MG63 (cell line): Measurements from ENCODE around the gene FAM174C. TPM values are rescaled to one million over a fixed set of nuclear protein-coding genes. Genes with fewer than 3 reads are reported as not detected.
"Not testable (repeated sequence)": the region's sequence is repeated elsewhere in the genome, so short reads cannot be mapped to it uniquely, and the experiment has no call there.

Source experiments
- DNase-seq: peaks from one replicate; pipeline ENCODE4 v3.0.0-alpha.2; 2020
- H3K27me3 ChIP-seq: fragments of 250-450 bp; sonication (Bioruptor Pico); 2 replicates; pipeline ENCODE4 v1.5.1; 2020; ENCODE audit warnings: mild to moderate bottlenecking, moderate library complexity
- H3K36me3 ChIP-seq: fragments of 250-450 bp; sonication (Bioruptor Pico); 2 replicates; pipeline ENCODE4 v1.5.1; 2020; ENCODE audit warnings: mild to moderate bottlenecking, moderate library complexity
- H3K4me3 ChIP-seq: fragments of 250-450 bp; sonication (Bioruptor Pico); 2 replicates; pipeline ENCODE4 v1.5.1; 2020; ENCODE audit warnings: mild to moderate bottlenecking, moderate library complexity
- H3K9me3 ChIP-seq: fragments of 250-450 bp; sonication (Bioruptor Pico); 2 replicates; pipeline ENCODE4 v1.5.1; 2020; ENCODE audit warnings: mild to moderate bottlenecking, moderate library complexity
- total RNA-seq: library from RNA; depleted of rRNA; stranded (reverse); fragments of >200 nt; shearing (Covaris generic); gene quantifications from 2 replicates; pipeline ENCODE4 v1.2.3, GENCODE V29; 2014; ENCODE audit warnings: low replicate concordance

Gene FAM174C
- total RNA-seq, 1 experiment from 2014 or later: 57.2 TPM

DNA sequence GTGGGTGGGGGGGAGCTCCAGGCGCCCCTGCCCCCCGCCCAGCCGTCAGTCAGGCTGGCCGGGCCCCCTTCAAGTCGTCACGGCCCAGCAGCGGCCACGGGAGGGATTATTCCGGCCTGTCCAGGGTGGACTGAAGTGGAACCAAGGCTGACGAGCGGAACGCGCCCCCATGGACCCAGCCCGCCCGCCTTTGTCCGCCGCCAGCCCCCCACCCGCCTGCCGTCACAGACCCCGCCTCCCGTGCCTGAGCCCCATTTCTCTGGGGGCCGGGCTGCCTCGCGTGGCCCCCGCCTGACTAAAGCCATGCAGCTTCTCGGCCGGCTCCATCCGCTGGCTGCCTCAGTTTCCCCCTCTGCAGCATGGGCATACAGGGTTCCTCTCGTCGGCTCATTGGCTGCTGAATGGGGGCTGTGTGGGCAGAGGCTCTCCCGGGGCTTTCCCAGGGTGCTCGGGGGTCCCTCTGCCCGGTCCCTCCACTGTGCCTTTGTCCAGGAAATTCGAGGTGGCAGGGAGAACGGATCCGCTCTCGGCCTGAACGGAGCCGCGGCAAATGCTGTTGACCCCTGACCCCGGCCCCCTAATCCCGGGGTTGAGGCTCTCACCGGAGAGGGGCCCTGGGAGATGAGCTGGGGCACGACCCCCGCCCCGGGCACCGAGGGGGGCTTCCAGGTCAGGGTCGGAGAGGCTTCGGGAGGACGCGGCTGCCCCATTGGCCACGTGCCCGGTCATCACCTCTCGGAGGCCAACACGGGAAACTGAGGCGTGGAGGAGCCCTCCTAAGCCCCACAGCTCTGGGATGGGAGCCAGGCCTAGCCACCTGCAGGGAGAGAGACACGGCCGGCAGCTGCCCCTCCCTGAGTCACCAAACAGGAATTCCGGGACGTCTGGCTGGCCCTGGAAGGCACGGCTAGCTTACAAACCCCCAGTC lies 37.7 kb downstream of the FAM174C start:
- Histone ChIP-seq H3K36me3 (no peaks in the 10 kb centered on the region), H3K4me3 (no peak overlapping the region), H3K9me3 (no peaks in the 10 kb centered on the region), H3K27me3 (no peaks in the 10 kb centered on the region)
- peak; percentile 61 for DNase-seq

GRCh38 chr19:1313695-1314613 lies 38.6 kb downstream of the FAM174C start:
- no peak overlapping the region for H3K4me3 ChIP-seq
- no peaks in the 10 kb centered on the region for H3K9me3 ChIP-seq
- H3K36me3 ChIP-seq: no peaks in the 10 kb centered on the region
- no peaks in the 10 kb centered on the region for H3K27me3 ChIP-seq
- no peak for DNase-seq

DNA sequence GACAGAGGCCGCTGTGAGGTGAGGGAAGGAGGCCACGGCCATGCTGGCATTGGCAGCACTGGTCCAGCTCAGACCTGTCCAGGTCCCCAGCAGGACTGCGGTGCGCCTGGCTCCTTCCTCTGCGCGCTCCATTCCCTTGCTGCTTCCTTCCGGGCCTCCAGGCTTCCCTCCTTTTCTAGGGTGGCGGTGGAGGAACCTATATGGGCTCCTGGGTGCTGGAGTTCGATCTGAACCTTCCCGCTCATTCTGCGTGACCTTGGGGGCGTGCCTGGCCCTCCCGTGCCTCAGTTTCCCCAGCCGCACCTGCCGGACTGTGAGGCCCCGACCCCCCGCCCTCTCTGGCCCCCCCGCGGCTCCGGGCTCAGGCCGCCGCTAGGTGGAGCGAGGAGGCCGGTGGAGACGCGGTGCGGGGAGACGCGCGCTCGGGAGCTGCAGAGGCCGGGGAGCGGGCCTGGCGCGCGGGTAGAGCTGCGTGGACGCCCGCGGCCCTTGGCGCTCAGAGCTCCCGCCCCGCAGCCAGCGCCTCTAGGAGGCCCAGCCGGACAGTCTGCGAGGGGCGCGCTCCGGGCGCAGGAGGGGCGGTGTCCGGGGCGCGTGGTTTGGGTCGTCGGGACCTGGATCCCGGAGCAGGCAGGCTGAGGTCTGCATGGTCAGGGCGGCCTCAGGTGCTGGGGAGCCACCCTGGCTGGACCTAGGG lies 40.3 kb downstream of the FAM174C start:
- Histone ChIP-seq H3K36me3 (no peaks in the 10 kb centered on the region), H3K27me3 (no peaks in the 10 kb centered on the region), H3K4me3 (no peak overlapping the region), H3K9me3 (no peaks in the 10 kb centered on the region)
- peak; percentile 62 for DNase-seq

DNA sequence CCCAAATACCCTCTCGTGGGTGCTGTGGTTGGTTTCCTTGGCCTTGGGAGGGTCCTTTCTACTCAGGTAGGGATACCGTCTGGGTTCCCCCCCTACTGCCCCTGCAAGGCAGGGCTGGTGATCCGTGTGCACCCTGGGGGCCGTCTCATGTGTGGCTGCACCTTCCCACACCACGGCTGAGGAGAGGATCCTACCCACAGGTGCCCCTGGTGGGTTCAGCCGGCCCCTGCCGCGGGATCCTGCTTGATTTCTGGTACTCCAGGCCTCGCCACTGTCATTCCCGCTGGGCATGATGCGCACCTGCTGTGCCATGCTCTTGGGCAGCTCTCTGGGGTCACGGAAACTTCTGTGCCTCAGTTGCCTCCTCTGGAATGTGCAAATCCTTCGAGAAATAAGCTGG lies 41.1 kb downstream of the FAM174C start:
- H3K4me3 ChIP-seq: no peak overlapping the region
- no peaks in the 10 kb centered on the region for H3K27me3 ChIP-seq
- DNase-seq: no peak
- no peaks in the 10 kb centered on the region for H3K9me3 ChIP-seq
- no peaks in the 10 kb centered on the region for H3K36me3 ChIP-seq

DNA sequence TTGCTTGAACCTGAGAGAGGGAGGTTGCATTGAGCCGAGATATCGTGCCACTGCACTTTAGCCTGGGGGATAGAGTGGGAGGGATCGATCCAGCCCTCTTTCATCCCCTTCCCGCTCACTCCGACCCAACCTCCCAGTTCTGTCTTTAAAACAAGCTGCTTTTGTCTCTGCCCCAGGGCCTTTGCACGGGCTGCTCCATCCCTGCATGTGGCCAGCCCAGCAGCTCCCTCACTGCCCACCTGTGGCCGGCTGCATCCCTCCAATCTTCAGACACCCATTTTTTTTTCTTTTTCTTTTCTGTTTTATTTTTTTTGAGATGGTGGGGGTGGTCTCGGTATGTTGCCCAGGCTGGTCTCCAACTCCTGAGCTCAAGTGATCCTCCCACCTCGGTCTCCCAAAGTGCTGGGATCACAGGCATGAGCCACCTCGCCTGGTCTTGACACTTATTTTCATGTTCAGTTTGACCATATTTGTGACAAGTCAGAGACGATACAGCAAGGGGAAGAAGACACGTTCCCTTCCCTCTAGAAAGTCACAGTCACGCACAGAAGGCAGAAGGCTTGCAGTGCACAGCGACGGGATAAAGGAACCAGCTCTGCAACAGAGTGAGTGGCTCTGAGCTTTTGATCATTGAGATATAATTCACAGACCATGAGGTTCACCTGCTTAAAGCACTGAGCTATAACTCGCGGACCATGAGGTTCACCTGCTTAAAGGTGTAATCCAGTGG lies 42.1 kb downstream of the FAM174C start:
- Histone ChIP-seq H3K36me3 (no peaks in the 10 kb centered on the region), H3K9me3 (no peaks in the 10 kb centered on the region), H3K4me3 (no peak overlapping the region), H3K27me3 (no peaks in the 10 kb centered on the region)
- DNase-seq: no peak

- DNase-seq: no peak
- H3K27me3 ChIP-seq: no peaks in the 10 kb centered on the region
Observed at GRCh38 chr19:1318678-1319471, 43.5 kb downstream of the FAM174C start.

GRCh38 chr19:1320282-1320650 lies 44.9 kb downstream of the FAM174C start:
- H3K9me3 ChIP-seq, H3K4me3 ChIP-seq, H3K27me3 ChIP-seq, H3K36me3 ChIP-seq, DNase-seq: not testable (repeated sequence)

More at GRCh38 chr19:1318678-1319471, 43.5 kb downstream of the FAM174C start:
- Histone ChIP-seq H3K36me3 (no peaks in the 10 kb centered on the region), H3K4me3 (no peak overlapping the region), H3K9me3 (no peaks in the 10 kb centered on the region)

DNA sequence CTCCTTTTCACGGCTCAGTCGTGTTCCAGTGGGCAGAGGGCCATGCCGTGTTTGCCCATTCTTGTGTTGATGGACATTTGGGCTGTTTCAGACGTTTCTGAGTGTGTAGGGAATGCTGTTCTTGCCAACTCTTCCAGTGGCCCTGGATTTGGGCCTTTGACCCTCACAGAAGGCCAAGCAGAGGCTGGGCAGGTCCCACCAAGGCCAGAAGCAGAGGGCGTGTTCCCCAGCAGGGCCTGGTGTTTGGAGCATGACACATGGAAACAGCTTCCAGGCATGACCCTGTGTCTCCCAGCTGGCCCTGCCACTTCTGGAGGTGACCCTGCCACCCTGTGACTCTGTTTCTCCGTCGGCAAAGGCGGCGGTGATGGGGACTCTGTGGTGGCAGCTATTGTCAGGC lies 46.2 kb downstream of the FAM174C start:
- Histone ChIP-seq H3K27me3 (no peaks in the 10 kb centered on the region), H3K36me3 (no peaks in the 10 kb centered on the region), H3K4me3 (no peak overlapping the region), H3K9me3 (no peaks in the 10 kb centered on the region)
- no peak for DNase-seq

DNA sequence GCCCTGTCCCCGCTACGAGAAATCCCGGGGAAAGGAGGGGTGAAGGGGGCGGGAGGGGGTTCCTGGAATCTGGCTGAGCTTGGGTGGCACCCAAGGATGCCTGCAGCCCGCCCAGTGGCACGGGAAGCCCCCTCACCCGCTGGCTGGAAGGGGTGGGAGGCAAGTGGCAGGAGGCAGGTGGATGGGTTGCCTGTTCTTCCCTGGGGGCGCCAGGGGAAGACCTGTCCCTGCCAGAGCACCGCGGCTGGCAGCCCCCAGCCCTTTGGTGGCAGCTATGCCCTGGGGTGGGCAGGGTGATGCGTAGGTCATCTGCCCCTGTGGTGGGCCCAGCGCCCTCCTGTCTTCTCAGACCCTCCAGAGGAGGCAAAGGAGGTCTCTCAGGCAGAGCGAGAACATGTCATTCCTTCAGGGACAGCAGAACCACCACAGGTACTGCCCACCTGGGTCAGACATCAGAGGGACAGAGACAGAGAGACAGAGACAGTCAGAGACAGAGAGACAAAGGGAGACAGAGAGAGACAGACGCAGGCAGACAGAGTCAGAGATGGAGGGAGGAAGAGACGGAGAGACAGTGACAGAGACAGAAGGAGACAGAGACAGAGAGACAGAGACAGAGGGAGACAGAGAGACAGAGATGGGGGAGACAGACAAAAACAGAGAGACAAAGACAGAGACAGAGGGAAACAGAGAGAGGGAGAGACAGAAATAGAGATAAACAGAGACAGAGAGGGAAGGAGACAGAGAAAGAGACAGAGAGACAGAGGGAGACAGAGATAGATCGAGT lies 47.1 kb downstream of the FAM174C start:
- DNase-seq: no peak
- Histone ChIP-seq H3K36me3 (no peaks in the 10 kb centered on the region), H3K4me3 (no peak overlapping the region), H3K27me3 (no peaks in the 10 kb centered on the region), H3K9me3 (no peaks in the 10 kb centered on the region)

DNA sequence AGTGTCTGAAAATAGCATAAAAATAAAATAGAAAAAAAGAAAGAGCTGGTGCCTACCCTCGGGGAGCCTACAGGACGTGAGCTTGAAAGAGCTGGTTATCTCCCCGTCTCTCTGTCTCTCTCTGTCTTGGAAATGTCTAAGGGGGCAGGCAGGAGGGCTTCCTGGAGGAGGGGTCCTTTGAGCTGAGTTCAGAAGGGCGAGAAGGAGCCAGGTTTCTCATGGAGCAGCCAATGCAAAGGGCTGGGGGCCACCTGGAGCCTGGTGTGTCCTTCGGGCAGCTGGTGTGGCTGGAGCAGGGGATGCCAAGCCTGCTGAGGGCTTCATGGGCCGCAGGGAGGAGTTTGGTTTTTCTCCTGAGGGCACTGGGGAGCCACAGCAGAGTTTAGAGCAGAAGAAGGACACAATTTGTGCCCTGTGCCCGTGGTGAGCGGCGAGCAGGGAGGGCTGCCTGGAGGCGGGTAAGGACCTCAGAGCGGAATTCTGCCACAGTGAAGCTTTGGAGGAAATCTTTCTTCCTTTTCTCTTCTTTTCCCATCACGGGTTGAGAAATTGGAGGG lies 49.0 kb downstream of the FAM174C start:
- no peak for DNase-seq
- H3K4me3 ChIP-seq: no peak overlapping the region

GRCh38 chr19:1324806-1325567 lies 49.7 kb downstream of the FAM174C start:
- Histone ChIP-seq H3K27me3 (no peaks in the 10 kb centered on the region), H3K9me3 (no peaks in the 10 kb centered on the region), H3K36me3 (no peaks in the 10 kb centered on the region), H3K4me3 (peak overlapping the region; percentile 13; the same call in 1 of the 2 replicates)
- DNase-seq: peak; percentile 70

More for the DNA sequence above, 49.0 kb downstream of the FAM174C start:
- H3K27me3 ChIP-seq: no peaks in the 10 kb centered on the region
- H3K36me3 ChIP-seq: no peaks in the 10 kb centered on the region
- no peaks in the 10 kb centered on the region for H3K9me3 ChIP-seq

DNA sequence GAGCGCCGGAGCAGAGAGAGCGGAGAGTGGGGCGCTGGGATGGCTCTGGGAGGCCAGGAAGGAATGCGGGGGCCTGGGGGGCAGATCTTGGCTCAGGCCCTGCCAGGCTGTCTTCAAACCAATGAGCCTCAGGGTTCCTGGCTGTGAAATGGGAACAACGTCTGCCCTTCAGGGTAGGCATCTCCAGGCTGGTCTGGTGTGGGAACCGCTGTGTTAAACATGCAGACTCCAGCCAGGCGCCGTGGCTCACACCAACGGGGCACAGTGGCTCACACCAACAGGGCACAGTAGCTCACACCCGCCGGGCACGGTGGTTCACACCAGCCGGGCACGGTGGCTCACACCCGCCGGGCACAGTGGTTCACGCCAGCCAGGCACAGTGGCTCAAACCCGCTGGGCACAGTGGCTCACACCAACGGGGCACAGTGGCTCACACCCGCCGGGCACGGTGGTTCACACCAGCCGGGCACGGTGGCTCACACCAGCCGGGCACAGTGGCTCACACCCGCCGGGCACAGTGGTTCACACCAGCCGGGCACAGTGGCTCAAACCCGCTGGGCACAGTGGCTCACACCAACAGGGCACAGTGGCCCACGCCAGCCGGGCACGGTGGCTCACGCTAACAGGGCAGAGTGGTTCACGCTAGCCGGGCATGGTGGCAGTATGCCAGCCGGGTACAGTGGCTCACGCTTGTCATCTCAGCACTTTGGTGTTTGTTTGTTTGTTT lies 50.4 kb downstream of the FAM174C start:
- DNase-seq: no peak
- Histone ChIP-seq H3K36me3 (no peaks in the 10 kb centered on the region), H3K27me3 (no peaks in the 10 kb centered on the region), H3K4me3 (no peak overlapping the region), H3K9me3 (no peaks in the 10 kb centered on the region)

DNA sequence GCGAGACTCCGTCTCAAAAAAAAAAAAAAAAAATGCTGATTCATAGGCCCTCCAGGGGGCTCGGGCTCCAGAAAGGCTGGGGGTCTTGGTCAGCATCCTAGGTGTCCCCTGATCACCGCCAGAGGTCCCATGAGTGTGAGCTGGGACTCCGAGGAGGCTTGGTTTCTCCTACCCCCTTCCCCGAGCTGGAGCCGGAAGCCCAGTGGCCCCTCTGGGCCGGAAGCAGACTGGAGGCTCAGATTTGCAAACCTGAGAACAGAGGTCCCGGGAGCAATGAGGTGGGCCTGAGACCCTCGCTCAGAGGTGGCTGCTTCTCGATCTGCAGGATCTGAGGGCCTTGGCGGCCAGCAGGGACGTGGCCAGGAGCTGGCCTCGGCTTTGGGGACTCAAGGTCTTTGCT lies 51.8 kb downstream of the FAM174C start:
- no peaks in the 10 kb centered on the region for H3K27me3 ChIP-seq
- DNase-seq: no peak

More for the DNA sequence above, 51.8 kb downstream of the FAM174C start:
- Histone ChIP-seq H3K9me3 (no peaks in the 10 kb centered on the region), H3K4me3 (no peak overlapping the region), H3K36me3 (no peaks in the 10 kb centered on the region)
